Nephron progenitor cell (in vitro differentiated cells): ENCODE results near the gene ZMPSTE24.

Experiments
- DNase-seq: peaks from one replicate; pipeline ENCODE4 v3.0.0; 2021
- H3K27ac Mint-ChIP-seq: 2 replicates; pipeline ENCODE4 v1.8.0; 2021; ENCODE audit warnings: mild to moderate bottlenecking, moderate library complexity, mixed read lengths
- H3K27me3 Mint-ChIP-seq: 2 replicates; pipeline ENCODE4 v1.8.0; 2021; ENCODE audit warnings: mild to moderate bottlenecking, low read depth, mixed read lengths; ENCODE audit not compliant: poor library complexity
- H3K36me3 Mint-ChIP-seq: 2 replicates; pipeline ENCODE4 v1.8.0; 2021; ENCODE audit warnings: low read depth, mixed read lengths
- H3K4me1 Mint-ChIP-seq: 2 replicates; pipeline ENCODE4 v1.8.0; 2021; ENCODE audit warnings: mixed read lengths
- H3K4me3 Mint-ChIP-seq: 2 replicates; pipeline ENCODE4 v1.8.0; 2021; ENCODE audit warnings: mild to moderate bottlenecking, moderate library complexity, mixed read lengths
- H3K9me3 Mint-ChIP-seq: 2 replicates; pipeline ENCODE4 v1.8.0; 2021; ENCODE audit warnings: mild to moderate bottlenecking, moderate library complexity, mixed read lengths
- TF ChIP-seq, protein P1 (sequence below): fragments of 200-600 bp; sonication (generic); IDR thresholded peaks from 2 replicates; pipeline ENCODE4 v1.5.0; 2021; ENCODE audit warnings: antibody characterized with exemption

ZMPSTE24 gene

DNA sequence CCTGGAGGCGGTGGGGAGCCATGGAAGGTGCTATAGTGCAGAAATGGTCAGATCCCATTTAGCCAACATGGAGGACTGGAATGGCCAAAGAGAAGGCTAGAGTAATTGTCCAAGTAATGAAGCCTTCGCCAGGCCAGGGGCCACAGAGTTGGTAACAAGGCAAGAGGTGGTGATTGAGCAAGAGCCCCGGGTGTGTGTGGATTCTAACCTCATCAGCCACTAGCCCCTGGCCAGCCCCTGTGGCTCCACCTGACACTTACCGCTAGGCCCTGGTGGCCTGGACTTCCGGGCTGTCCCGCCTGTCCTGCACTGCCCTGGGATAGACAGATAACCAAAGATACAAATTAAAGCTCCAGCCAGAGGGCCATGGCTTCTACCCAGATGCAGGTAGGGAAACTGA is 49.1 kb downstream of the ZMPSTE24 start:
- Mint-ChIP-seq H3K27me3 (peaks cover 4% of the 10 kb centered on the region), H3K4me1 (no peaks in the 10 kb centered on the region), H3K36me3 (peaks cover 1% of the 10 kb centered on the region), H3K4me3 (no peak overlapping the region), H3K27ac (no peak overlapping the region), H3K9me3 (no peaks in the 10 kb centered on the region)
- no peak for DNase-seq
- TF ChIP-seq, protein P1, sequence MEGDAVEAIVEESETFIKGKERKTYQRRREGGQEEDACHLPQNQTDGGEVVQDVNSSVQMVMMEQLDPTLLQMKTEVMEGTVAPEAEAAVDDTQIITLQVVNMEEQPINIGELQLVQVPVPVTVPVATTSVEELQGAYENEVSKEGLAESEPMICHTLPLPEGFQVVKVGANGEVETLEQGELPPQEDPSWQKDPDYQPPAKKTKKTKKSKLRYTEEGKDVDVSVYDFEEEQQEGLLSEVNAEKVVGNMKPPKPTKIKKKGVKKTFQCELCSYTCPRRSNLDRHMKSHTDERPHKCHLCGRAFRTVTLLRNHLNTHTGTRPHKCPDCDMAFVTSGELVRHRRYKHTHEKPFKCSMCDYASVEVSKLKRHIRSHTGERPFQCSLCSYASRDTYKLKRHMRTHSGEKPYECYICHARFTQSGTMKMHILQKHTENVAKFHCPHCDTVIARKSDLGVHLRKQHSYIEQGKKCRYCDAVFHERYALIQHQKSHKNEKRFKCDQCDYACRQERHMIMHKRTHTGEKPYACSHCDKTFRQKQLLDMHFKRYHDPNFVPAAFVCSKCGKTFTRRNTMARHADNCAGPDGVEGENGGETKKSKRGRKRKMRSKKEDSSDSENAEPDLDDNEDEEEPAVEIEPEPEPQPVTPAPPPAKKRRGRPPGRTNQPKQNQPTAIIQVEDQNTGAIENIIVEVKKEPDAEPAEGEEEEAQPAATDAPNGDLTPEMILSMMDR, result no peak

DNA sequence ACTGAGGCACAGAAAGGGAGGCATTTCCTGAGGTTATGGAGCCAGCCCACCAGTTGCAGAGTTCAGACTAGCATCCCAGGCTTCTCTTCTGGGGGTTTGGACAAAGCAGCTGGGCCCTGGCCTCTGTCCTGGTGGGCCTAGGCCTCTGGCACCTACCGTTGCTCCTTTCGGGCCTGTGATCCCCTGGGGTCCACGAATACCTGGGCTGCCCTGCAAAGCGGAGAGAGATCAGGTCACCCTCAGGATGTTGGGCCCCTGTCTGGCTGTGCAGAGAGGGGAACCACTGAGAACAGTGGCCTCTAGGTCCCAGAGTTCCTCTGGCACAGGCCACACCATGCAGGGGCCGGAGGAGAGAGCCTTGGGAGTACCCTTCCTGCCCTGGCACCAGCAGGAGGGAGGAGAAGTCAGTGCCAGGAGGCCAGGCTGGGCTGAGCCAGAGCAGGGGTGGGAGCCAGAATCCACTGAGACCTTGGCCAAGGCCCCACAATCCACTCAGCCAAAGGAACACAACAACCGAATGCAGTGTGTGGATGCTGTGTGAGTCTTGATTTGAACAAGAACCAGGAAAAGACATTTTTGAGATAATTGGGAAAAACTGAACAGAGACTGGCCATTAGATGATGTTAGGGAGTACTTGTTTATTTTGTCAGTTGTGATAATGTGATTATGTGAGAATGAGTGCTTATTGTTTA is 50.1 kb downstream of the ZMPSTE24 start:
- TF ChIP-seq, protein P1, result no peak
- H3K9me3 Mint-ChIP-seq, result no peaks in the 10 kb centered on the region

GRCh38 chr1:40309374-40310128 is 51.5 kb downstream of the ZMPSTE24 start:
- TF ChIP-seq, protein P1, result no peak
- no peak overlapping the region for H3K27ac Mint-ChIP-seq
- no peaks in the 10 kb centered on the region for H3K36me3 Mint-ChIP-seq
- no peak overlapping the region for H3K4me3 Mint-ChIP-seq
- no peaks in the 10 kb centered on the region for H3K9me3 Mint-ChIP-seq
- peaks cover 9% of the 10 kb centered on the region for H3K27me3 Mint-ChIP-seq
- peaks cover 19% of the 10 kb centered on the region for H3K4me1 Mint-ChIP-seq
- no peak for DNase-seq

More for the DNA sequence above, 50.1 kb downstream of the ZMPSTE24 start:
- no peak overlapping the region for H3K27ac Mint-ChIP-seq
- no peaks in the 10 kb centered on the region for H3K36me3 Mint-ChIP-seq
- H3K4me3 Mint-ChIP-seq, result no peak overlapping the region
- no peak for DNase-seq
- H3K4me1 Mint-ChIP-seq, result peaks cover 5% of the 10 kb centered on the region
- H3K27me3 Mint-ChIP-seq, result peaks cover 4% of the 10 kb centered on the region

- DNase-seq, result no peak
- H3K9me3 Mint-ChIP-seq, result no peaks in the 10 kb centered on the region
- H3K36me3 Mint-ChIP-seq, result no peaks in the 10 kb centered on the region
- TF ChIP-seq, protein P1, result no peak
- H3K27me3 Mint-ChIP-seq, result peaks cover 14% of the 10 kb centered on the region
- no peak overlapping the region for H3K4me3 Mint-ChIP-seq
- H3K4me1 Mint-ChIP-seq, result peaks cover 24% of the 10 kb centered on the region
- H3K27ac Mint-ChIP-seq, result no peak overlapping the region
Observed at GRCh38 chr1:40310129-40310461, 52.1 kb downstream of the ZMPSTE24 start.

DNA sequence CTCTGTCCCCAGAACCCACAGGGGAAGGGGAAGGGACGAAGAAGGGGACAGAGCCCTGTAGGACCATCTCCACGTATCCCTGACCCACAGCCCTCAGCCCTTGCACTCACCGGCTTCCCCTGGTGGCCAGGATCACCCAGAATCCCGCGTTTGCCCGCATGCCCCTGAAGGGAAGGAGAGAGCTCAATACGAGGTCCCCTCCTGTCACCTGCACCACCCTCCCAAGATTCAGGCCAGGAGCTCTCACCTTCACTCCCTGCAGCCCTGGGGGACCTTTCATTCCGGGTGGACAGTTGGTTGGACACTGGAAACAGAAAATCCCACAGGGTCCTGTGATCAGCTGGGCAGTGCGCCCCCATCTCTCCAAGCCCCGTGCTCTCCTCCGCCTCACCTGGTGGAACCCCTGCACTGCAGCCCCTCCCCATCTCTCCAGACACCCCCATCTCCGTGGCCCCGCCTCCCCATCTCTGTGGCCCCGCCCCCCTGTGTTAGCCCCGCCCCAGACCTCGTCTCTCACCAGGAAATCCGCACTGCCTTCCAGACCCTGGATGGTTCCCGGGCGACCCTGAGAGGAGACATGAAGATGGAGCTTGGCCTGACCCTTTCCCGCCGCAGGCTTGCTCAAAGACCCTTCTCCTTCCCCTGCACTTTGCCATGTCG is 53.1 kb downstream of the ZMPSTE24 start:
- DNase-seq, result no peak
- Mint-ChIP-seq H3K4me1 (peaks cover 30% of the 10 kb centered on the region), H3K27me3 (peaks cover 25% of the 10 kb centered on the region), H3K36me3 (no peaks in the 10 kb centered on the region), H3K4me3 (no peak overlapping the region), H3K27ac (no peak overlapping the region), H3K9me3 (no peaks in the 10 kb centered on the region)
- TF ChIP-seq, protein P1, result no peak
